ENCODE data around the gene POLA2.

DNA sequence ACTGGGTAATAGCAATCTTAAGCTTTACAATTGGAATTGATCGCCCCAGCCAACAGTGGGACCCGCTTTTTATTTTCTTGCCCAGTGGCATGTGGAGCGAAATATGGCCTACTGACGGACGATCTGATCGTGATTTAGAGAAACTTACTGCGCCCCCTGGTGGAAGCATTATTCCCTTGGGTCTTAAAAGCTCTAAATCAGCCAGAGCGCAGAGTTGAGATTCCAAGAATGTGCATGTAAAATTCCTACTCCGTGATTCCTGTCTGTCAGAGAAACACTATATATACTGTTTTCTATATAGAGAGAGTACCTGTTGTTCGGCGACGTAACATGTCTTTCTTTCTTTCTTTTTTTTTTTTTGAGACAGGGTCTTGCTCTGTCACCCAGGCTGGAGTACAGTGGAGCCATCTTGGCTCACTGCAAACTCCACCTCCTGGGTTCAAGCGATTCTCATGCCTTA is 68.2 kb downstream of the POLA2 start:
- TF ChIP-seq, protein P1, sequence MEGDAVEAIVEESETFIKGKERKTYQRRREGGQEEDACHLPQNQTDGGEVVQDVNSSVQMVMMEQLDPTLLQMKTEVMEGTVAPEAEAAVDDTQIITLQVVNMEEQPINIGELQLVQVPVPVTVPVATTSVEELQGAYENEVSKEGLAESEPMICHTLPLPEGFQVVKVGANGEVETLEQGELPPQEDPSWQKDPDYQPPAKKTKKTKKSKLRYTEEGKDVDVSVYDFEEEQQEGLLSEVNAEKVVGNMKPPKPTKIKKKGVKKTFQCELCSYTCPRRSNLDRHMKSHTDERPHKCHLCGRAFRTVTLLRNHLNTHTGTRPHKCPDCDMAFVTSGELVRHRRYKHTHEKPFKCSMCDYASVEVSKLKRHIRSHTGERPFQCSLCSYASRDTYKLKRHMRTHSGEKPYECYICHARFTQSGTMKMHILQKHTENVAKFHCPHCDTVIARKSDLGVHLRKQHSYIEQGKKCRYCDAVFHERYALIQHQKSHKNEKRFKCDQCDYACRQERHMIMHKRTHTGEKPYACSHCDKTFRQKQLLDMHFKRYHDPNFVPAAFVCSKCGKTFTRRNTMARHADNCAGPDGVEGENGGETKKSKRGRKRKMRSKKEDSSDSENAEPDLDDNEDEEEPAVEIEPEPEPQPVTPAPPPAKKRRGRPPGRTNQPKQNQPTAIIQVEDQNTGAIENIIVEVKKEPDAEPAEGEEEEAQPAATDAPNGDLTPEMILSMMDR (conservative IDR thresholded peaks at IDR 0.05 in 1 of 2, IDR thresholded peaks at IDR 0.05 in 1 of 2; ENCODE audit: low read depth in 1 of 2, low read length in 2 of 2), result peak; percentile 70
- no peak for TF ChIP-seq EZH2 (IDR thresholded peaks at IDR 0.05; ENCODE audit: low read length, missing control alignments)
